Thymus (tissue), 14 donors: ENCODE measurements around the gene SMARCB1. TPM values are rescaled to one million over a fixed set of nuclear protein-coding genes. Genes with fewer than 3 reads are reported as not detected.
A peak's percentile ranks its signal among the peaks of the same experiment; 100 is the strongest.

Experiments
- DNase-seq, 9 donors: peaks; one replicate each; pipeline ENCODE4 v3.0.0-alpha.2; 2013; ENCODE audit warnings: low spot score in 9 of 9, low read depth in 6 of 9, missing footprints in 1 of 9
- H3K27ac ChIP-seq, 2 donors: one replicate each; pipeline ENCODE4 v1.5.1; 2013; ENCODE audit warnings: control low read depth in 1 of 2, low read depth in 1 of 2, low read length in 1 of 2, mild to moderate bottlenecking in 1 of 2, moderate library complexity in 1 of 2
- H3K27me3 ChIP-seq, 2 donors: one replicate each; pipeline ENCODE4 v1.5.1; 2013; ENCODE audit warnings: low read length in 1 of 2; ENCODE audit not compliant: control insufficient read depth in 2 of 2, insufficient read depth in 1 of 2
- H3K36me3 ChIP-seq, 2 donors: one replicate each; pipeline ENCODE4 v1.5.1; 2013; ENCODE audit warnings: low read length in 1 of 2, mild to moderate bottlenecking in 1 of 2, moderate library complexity in 1 of 2; ENCODE audit not compliant: control insufficient read depth in 2 of 2, insufficient read depth in 2 of 2
- H3K4me1 ChIP-seq, 2 donors: one replicate each; pipeline ENCODE4 v1.5.1; 2013; ENCODE audit warnings: low read length in 2 of 2; ENCODE audit not compliant: control insufficient read depth in 2 of 2, insufficient read depth in 2 of 2
- H3K4me3 ChIP-seq, 2 donors: one replicate each; pipeline ENCODE4 v1.5.1; 2013; ENCODE audit warnings: low read length in 2 of 2, control low read depth in 1 of 2, mild to moderate bottlenecking in 1 of 2
- H3K9me3 ChIP-seq, 2 donors: one replicate each; pipeline ENCODE4 v1.5.1; 2013; ENCODE audit warnings: low read length in 1 of 2, mild to moderate bottlenecking in 1 of 2; ENCODE audit not compliant: control insufficient read depth in 2 of 2, insufficient read depth in 1 of 2
- WGBS: extraction: QIAGEN DNeasy Blood & Tissue Kit; methylation state at CpG from one replicate; pipeline ENCODE4 v1.1.7; 2013; 5-methylcytosine and 5-hydroxymethylcytosine counted together
- long read RNA-seq, 10 donors: transcript quantifications; one replicate each; lab custom pipeline, GENCODE V29; 2026
- polyA plus RNA-seq: library from polyadenylated mRNA; stranded (reverse); fragments of 200-250 nt; gene quantifications from one replicate; pipeline ENCODE4 v1.2.3, GENCODE V29; 2013
- total RNA-seq: library from RNA; stranded (reverse); fragments of 120-200 nt; gene quantifications from one replicate; pipeline ENCODE4 v1.2.4, GENCODE V29; 2013
- donor health status: healthy.

The SMARCB1 gene
- total RNA-seq (72.0 TPM), polyA plus RNA-seq (35.3 TPM)
- long read RNA-seq, donor 1, full-length matches to known transcripts = 8 of 8 reads
- long read RNA-seq, donor 1, partial matches to known transcripts = 0 of 8 reads
- long read RNA-seq, donor 1, other reads (novel, unspliced or antisense) = 0 of 8 reads
- long read RNA-seq, donor 2, full-length matches to known transcripts = 94 of 113 reads
- long read RNA-seq, donor 2, partial matches to known transcripts = 19 of 113 reads
- long read RNA-seq, donor 2, other reads (novel, unspliced or antisense) = 0 of 113 reads
- long read RNA-seq, donor 3, full-length matches to known transcripts = 85 of 98 reads
- long read RNA-seq, donor 3, partial matches to known transcripts = 13 of 98 reads
- long read RNA-seq, donor 3, other reads (novel, unspliced or antisense) = 0 of 98 reads
- long read RNA-seq, donor 4, full-length matches to known transcripts = 38 of 38 reads
- long read RNA-seq, donor 4, partial matches to known transcripts = 0 of 38 reads
- long read RNA-seq, donor 4, other reads (novel, unspliced or antisense) = 0 of 38 reads
- long read RNA-seq, donor 5, full-length matches to known transcripts = 101 of 121 reads
- long read RNA-seq, donor 5, partial matches to known transcripts = 20 of 121 reads
- long read RNA-seq, donor 5, other reads (novel, unspliced or antisense) = 0 of 121 reads
- long read RNA-seq, donor 6, full-length matches to known transcripts = 52 of 58 reads
- long read RNA-seq, donor 6, partial matches to known transcripts = 6 of 58 reads
- long read RNA-seq, donor 6, other reads (novel, unspliced or antisense) = 0 of 58 reads
- long read RNA-seq, donor 7, full-length matches to known transcripts = 48 of 59 reads
- long read RNA-seq, donor 7, partial matches to known transcripts = 11 of 59 reads
- long read RNA-seq, donor 7, other reads (novel, unspliced or antisense) = 0 of 59 reads
- long read RNA-seq, donor 8, full-length matches to known transcripts = 27 of 27 reads
- long read RNA-seq, donor 8, partial matches to known transcripts = 0 of 27 reads
- long read RNA-seq, donor 8, other reads (novel, unspliced or antisense) = 0 of 27 reads
- long read RNA-seq, donor 9, full-length matches to known transcripts = 52 of 63 reads
- long read RNA-seq, donor 9, partial matches to known transcripts = 11 of 63 reads
- long read RNA-seq, donor 9, other reads (novel, unspliced or antisense) = 0 of 63 reads
- long read RNA-seq, donor 10, full-length matches to known transcripts = 59 of 77 reads
- long read RNA-seq, donor 10, partial matches to known transcripts = 18 of 77 reads
- long read RNA-seq, donor 10, other reads (novel, unspliced or antisense) = 0 of 77 reads

DNA sequence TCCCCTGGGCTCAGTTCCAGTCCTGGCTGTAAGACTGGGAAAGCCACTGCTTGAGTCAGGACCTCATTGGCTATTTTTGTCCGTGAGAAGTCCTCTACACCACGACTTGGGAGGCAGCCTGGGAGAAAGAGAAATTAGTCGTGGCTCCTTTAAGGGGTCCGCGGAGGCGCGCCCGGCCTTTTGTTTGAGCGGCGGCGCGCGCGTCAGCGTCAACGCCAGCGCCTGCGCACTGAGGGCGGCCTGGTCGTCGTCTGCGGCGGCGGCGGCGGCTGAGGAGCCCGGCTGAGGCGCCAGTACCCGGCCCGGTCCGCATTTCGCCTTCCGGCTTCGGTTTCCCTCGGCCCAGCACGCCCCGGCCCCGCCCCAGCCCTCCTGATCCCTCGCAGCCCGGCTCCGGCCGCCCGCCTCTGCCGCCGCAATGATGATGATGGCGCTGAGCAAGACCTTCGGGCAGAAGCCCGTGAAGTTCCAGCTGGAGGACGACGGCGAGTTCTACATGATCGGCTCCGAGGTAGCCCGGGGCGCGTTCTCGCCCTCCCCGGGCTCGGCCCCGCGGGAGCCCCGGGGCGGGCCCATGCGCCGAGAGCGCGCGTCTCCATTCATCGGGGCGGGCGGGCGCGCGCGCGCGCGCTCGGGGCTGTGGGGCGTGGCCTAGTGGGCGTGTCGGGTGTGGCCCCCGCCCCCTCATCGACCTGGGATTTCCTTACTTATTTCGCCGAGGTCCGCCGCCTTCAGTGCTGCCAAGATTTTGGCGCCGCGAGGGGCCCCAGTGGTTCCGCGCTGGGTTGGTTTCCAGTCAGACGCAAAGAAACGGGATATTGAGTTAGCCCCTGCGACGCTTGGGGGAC is at the start of gene SMARCB1:
TSS of gene SMARCB1 (plus strand) at position 215 of the 848 bp plus-strand sequence. CDS start at position 419, 204 bp downstream.
- Histone ChIP-seq H3K4me1 (peaks cover 48 to 63% of the 10 kb centered on the region in 2 donors), H3K36me3 (peaks cover 11 to 20% of the 10 kb centered on the region in 2 donors), H3K27ac (peak within 1 kb of the TSS; percentile 98 to 100), H3K4me3 (peak within 1 kb of the TSS; percentile 58 to 94), H3K9me3 (no peaks in the 10 kb centered on the region), H3K27me3 (no peaks in the 10 kb centered on the region)
- WGBS = under 1% methylated on average over 97 of the region's 97 CpGs
- DNase-seq = peak; percentile 75 to 95 (median 83)

DNA sequence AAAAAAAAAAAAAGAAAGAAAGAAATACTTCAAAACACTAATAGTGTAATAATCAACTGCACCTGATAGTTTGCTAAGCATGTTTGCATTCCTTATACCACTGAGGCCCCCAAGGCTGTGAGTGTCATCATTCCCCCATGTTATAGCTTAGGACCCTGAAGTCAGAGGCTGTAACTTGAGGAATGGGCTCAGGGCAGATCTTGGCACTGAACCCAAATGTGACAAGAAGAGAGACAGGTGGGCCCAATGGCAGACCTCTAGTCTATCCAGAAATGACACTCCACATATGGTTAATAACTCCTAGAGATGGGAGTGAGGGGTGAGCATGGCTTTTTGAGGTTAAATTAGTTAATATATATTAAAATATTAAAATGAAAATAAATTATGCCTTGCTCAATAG is 49.1 kb upstream of the SMARCB1 start:
- no peak for DNase-seq
- Histone ChIP-seq H3K27me3 (no peaks in the 10 kb centered on the region), H3K4me3 (no peak overlapping the region), H3K4me1 (peaks cover 0 to 6% of the 10 kb centered on the region in 2 donors), H3K36me3 (peaks cover 1 to 4% of the 10 kb centered on the region in 2 donors), H3K9me3 (no peaks in the 10 kb centered on the region), H3K27ac (no peak overlapping the region)

DNA sequence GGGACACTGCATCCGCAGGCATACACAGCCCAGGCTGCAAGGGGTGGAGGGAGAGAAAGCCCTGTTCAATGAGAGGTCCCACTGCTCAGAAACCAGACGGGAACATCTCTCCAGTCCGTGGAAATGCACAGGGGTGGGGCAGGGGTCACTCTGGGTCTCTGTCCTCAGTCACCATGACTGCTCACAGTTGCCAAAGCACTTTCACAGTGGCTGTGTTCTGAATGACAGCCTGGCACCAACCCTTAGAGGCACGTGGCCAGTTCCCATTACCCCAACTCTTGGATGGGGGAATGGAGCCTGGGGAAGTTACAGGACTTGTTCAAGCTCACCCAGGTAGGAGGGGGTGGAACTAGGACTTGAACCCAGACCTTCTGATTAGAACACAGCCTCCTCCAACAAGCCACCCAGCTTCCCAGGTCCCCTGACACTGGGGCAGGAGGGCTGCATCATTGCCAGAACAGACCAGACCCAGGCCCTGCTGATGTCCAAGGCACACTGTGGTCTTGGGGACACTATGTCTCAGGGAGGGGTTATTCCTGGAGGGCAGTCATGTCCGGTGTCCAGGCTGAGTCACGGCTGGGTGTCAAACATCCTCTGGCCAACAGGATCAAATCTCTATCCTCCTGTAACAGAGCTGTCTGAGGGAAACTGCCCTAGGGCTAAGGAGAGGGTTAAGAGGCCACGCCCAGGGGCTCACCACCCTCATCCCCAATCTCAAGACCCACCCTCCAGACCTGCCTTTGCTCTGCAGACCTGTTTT is 44.1 kb upstream of the SMARCB1 start:
- Histone ChIP-seq H3K9me3 (no peaks in the 10 kb centered on the region), H3K27ac (peak overlapping the region; percentile 11 to 26), H3K4me3 (no peak overlapping the region), H3K27me3 (no peaks in the 10 kb centered on the region), H3K4me1 (no peaks in the 10 kb centered on the region), H3K36me3 (peaks cover 20 to 22% of the 10 kb centered on the region in 2 donors)
- no peak for DNase-seq
- WGBS = 88% methylated on average over 7 of the region's 7 CpGs

DNA sequence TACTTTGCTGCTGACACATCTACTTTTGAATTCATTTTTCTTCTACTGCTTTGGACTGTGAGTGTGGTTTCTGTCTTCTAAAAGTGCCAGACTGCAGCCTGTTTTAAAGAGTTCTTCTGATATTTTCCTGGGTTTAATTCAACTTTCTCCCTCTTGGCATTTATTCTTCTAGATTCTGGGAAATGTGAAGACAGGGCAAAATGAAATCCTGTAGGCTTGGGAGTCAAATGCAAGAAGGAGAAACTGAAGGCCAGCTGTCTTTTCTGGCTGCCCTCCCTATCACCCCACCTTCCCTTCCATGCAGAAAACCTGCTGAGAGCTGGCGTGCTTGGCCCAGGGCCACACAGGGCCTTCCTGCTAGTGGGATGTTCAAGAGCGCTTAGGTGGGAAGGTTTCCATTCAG is 43.5 kb upstream of the SMARCB1 start:
- no peak for DNase-seq
- peaks cover 20 to 22% of the 10 kb centered on the region in 2 donors for H3K36me3 ChIP-seq
- WGBS = 74% methylated on average over 2 of the region's 2 CpGs

DNA sequence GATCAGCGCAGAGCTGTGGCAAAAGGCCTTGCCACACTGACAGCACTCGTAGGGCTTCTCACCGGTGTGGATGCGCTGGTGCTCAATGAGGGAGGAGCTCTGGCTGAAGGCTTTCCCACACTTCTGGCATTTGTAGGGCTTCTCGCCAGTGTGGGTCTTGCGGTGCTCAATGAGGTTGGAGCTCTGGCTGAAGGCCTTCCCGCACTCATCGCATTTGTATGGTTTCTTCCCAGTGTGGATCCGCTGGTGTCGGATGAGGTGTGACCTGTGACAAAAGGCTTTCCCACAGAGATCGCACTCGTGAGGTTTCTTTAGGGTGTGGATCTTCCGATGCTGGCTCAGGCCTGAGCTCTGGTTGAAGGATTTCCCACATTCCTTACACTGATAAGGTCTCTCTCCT is 42.8 kb upstream of the SMARCB1 start:
- DNase-seq = no peak
- H3K4me1 ChIP-seq = no peaks in the 10 kb centered on the region
- no peak overlapping the region for H3K4me3 ChIP-seq
- 97% methylated on average over 13 of the region's 13 CpGs for WGBS
- peaks cover 20 to 22% of the 10 kb centered on the region in 2 donors for H3K36me3 ChIP-seq
- no peak overlapping the region for H3K27ac ChIP-seq
- no peaks in the 10 kb centered on the region for H3K9me3 ChIP-seq
- H3K27me3 ChIP-seq = no peaks in the 10 kb centered on the region

More for the DNA sequence above, 43.5 kb upstream of the SMARCB1 start:
- Histone ChIP-seq H3K9me3 (no peaks in the 10 kb centered on the region), H3K27ac (peak overlapping the region in 1 of 2 donors; percentile 11), H3K27me3 (no peaks in the 10 kb centered on the region), H3K4me3 (no peak overlapping the region), H3K4me1 (no peaks in the 10 kb centered on the region)

DNA sequence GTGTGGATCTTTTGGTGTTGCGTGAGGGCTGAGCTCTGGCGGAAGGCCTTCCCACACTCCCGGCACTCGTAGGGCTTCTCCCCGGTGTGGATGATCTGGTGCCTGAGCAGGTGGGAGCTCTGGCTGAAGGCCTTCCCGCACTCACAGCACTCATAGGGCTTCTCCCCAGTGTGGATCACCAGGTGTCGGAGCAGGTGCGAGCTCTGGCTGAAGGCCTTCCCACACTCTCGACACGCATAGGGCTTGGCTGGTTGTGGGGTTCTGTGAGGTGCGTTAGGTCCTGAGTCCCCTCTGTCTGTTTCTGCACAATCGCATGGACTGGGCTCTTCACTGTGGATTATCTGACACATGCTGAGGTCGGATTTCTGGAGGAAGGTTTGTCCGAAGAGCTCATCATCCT is 42.3 kb upstream of the SMARCB1 start:
- no peaks in the 10 kb centered on the region for H3K4me1 ChIP-seq
- no peak overlapping the region for H3K27ac ChIP-seq
- no peaks in the 10 kb centered on the region for H3K9me3 ChIP-seq
- no peak overlapping the region for H3K4me3 ChIP-seq
- WGBS = 97% methylated on average over 14 of the region's 14 CpGs
- no peaks in the 10 kb centered on the region for H3K27me3 ChIP-seq
- no peak for DNase-seq
- H3K36me3 ChIP-seq = peaks cover 20 to 22% of the 10 kb centered on the region in 2 donors

DNA sequence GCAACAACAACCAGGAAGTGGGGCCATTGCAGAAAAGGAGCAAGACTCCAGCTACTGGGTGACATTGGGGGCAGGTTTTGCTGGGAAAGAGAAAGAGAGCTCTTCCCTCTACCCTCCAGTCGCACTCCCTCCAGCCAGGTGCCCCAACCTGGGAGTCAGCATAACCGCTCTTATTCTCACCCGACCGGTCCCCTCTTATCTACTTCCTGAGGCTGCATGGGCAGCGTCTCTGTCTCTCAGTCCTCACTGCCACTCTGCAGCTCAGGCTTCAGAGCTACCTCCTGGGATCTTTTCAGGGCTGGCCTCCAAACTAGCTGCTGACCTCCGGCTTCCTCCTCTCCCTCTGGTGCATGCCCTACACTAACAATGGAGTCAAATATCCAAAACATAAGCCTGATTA is 41.0 kb upstream of the SMARCB1 start:
- DNase-seq = no peak
- Histone ChIP-seq H3K36me3 (peaks cover 20 to 22% of the 10 kb centered on the region in 2 donors), H3K4me3 (no peak overlapping the region), H3K9me3 (no peaks in the 10 kb centered on the region), H3K27ac (no peak overlapping the region), H3K27me3 (no peaks in the 10 kb centered on the region), H3K4me1 (peaks cover 5 to 10% of the 10 kb centered on the region in 2 donors)
- WGBS = 94% methylated on average over 6 of the region's 6 CpGs
